H9 (cell line): ENCODE data around the gene UBE2J1. TPM values are rescaled to one million over a fixed set of nuclear protein-coding genes. Genes with fewer than 3 reads are reported as not detected.

Experiments
- DNase-seq: peaks from one replicate; pipeline ENCODE4 v3.0.0-alpha.2; 2017
- H2AFZ ChIP-seq: one replicate; pipeline ENCODE4 v1.6.1; 2013; ENCODE audit warnings: mild to moderate bottlenecking, low read length, control low read depth, moderate library complexity
- H2AK5ac ChIP-seq: 2 replicates; pipeline ENCODE4 v1.6.1; 2013; ENCODE audit warnings: low read length, control low read depth, mixed read lengths; ENCODE audit not compliant: insufficient read length
- H2BK120ac ChIP-seq: one replicate; pipeline ENCODE4 v1.6.1; 2013; ENCODE audit warnings: low read depth, mild to moderate bottlenecking, low read length, control low read depth, inconsistent platforms; ENCODE audit not compliant: poor library complexity, severe bottlenecking
- H2BK12ac ChIP-seq: 2 replicates; pipeline ENCODE4 v1.6.1; 2013; ENCODE audit warnings: low read length, control low read depth, mixed read lengths, low read depth; ENCODE audit not compliant: insufficient read length
- H2BK15ac ChIP-seq: 2 replicates; pipeline ENCODE4 v1.6.1; 2013; ENCODE audit warnings: low read depth, low read length, control low read depth
- H2BK20ac ChIP-seq: one replicate; pipeline ENCODE4 v1.6.1; 2013; ENCODE audit warnings: low read depth, mild to moderate bottlenecking, low read length, control low read depth, inconsistent platforms; ENCODE audit not compliant: poor library complexity, severe bottlenecking
- H2BK5ac ChIP-seq: 2 replicates; pipeline ENCODE4 v1.6.1; 2013; ENCODE audit warnings: low read length, control low read depth, mixed read lengths; ENCODE audit not compliant: insufficient read length
- H3K14ac ChIP-seq: 2 replicates; pipeline ENCODE4 v1.6.1; 2013; ENCODE audit warnings: low read length, control low read depth; ENCODE audit not compliant: insufficient read depth
- H3K18ac ChIP-seq: 2 replicates; pipeline ENCODE4 v1.6.1; 2013; ENCODE audit warnings: low read depth, mild to moderate bottlenecking, mixed read lengths, low read length, control low read depth; ENCODE audit not compliant: insufficient read length
- H3K23ac ChIP-seq: 2 replicates; pipeline ENCODE4 v1.6.1; 2013; ENCODE audit warnings: low read length, control low read depth, mixed read lengths, low read depth; ENCODE audit not compliant: insufficient read length
- H3K23me2 ChIP-seq: 2 replicates; pipeline ENCODE4 v1.6.1; 2013; ENCODE audit warnings: low read depth, mild to moderate bottlenecking, mixed read lengths, low read length, control low read depth; ENCODE audit not compliant: insufficient read length, poor library complexity, severe bottlenecking
- H3K27ac ChIP-seq: 2 replicates; pipeline ENCODE4 v1.5.1; 2013; ENCODE audit warnings: low read length, control low read depth, mixed read lengths, low read depth; ENCODE audit not compliant: insufficient read length
- H3K27me3 ChIP-seq: 2 replicates; pipeline ENCODE4 v1.6.1; 2013; ENCODE audit warnings: low read length, control low read depth, inconsistent platforms; ENCODE audit not compliant: insufficient read depth
- H3K4ac ChIP-seq: 2 replicates; pipeline ENCODE4 v1.6.1; 2013; ENCODE audit warnings: low read depth, mild to moderate bottlenecking, control low read depth, inconsistent platforms, low read length, moderate library complexity
- H3K4me1 ChIP-seq: 2 replicates; pipeline ENCODE4 v1.6.1; 2013; ENCODE audit warnings: low read length, control low read depth, inconsistent platforms; ENCODE audit not compliant: insufficient read depth
- H3K4me2 ChIP-seq: 2 replicates; pipeline ENCODE4 v1.6.1; 2013; ENCODE audit warnings: low read length, control low read depth, mixed read lengths; ENCODE audit not compliant: insufficient read length, insufficient read depth
- H3K56ac ChIP-seq: 2 replicates; pipeline ENCODE4 v1.6.1; 2013; ENCODE audit warnings: low read depth, mild to moderate bottlenecking, mixed read lengths, low read length, control low read depth; ENCODE audit not compliant: insufficient read length
- H3K79me1 ChIP-seq: 2 replicates; pipeline ENCODE4 v1.6.1; 2013; ENCODE audit warnings: low read depth, mild to moderate bottlenecking, moderate library complexity, low read length, control low read depth, inconsistent platforms; ENCODE audit not compliant: insufficient read depth, poor library complexity, severe bottlenecking
- H3K79me2 ChIP-seq: 2 replicates; pipeline ENCODE4 v1.6.1; 2013; ENCODE audit warnings: low read length, control low read depth, inconsistent platforms; ENCODE audit not compliant: insufficient read depth
- H3K9ac ChIP-seq: 2 replicates; pipeline ENCODE4 v1.6.1; 2013; ENCODE audit warnings: low read length, control low read depth, mixed read lengths; ENCODE audit not compliant: insufficient read length; ENCODE audit errors: extremely low read depth
- H3K9me3 ChIP-seq: one replicate; pipeline ENCODE4 v1.6.1; 2013; ENCODE audit warnings: low read depth, low read length, inconsistent platforms; ENCODE audit not compliant: control insufficient read depth
- H3T11ph ChIP-seq: one replicate; pipeline ENCODE4 v1.6.1; 2013; ENCODE audit warnings: mild to moderate bottlenecking, low read length, control low read depth, inconsistent platforms
- H4K20me1 ChIP-seq: one replicate; pipeline ENCODE4 v1.6.1; 2013; ENCODE audit not compliant: control insufficient read depth, insufficient read length, insufficient read depth
- H4K5ac ChIP-seq: 2 replicates; pipeline ENCODE4 v1.6.1; 2013; ENCODE audit warnings: low read depth, mild to moderate bottlenecking, mixed read lengths, low read length, control low read depth; ENCODE audit not compliant: insufficient read length
- H4K8ac ChIP-seq: replicated peaks from 2 replicates; pipeline ENCODE4 v1.6.1; 2013; ENCODE audit warnings: low read length, control low read depth, mixed read lengths, low read depth; ENCODE audit not compliant: insufficient read length
- H4K91ac ChIP-seq: 2 replicates; pipeline ENCODE4 v1.6.1; 2013; ENCODE audit warnings: low read depth, mild to moderate bottlenecking, moderate library complexity, mixed read lengths, low read length, control low read depth; ENCODE audit not compliant: insufficient read length
- H3K27ac Mint-ChIP-seq, 3 experiments: 2 replicates in 2 of 3; 3 replicates in 1 of 3; pipeline ENCODE4 v1.8.0; 2020 to 2021; ENCODE audit warnings: mixed read lengths in 3 of 3, mild to moderate bottlenecking in 1 of 3, moderate library complexity in 1 of 3
- H3K27me3 Mint-ChIP-seq: 2 replicates; pipeline ENCODE4 v1.8.0; 2021; ENCODE audit warnings: low read depth, mild to moderate bottlenecking, moderate library complexity, mixed read lengths
- H3K36me3 Mint-ChIP-seq, 3 experiments: 2 replicates in 2 of 3; 3 replicates in 1 of 3; pipeline ENCODE4 v1.8.0; 2020 to 2021; ENCODE audit warnings: low read depth in 3 of 3, mixed read lengths in 3 of 3; ENCODE audit not compliant: insufficient read depth in 1 of 3
- H3K4me1 Mint-ChIP-seq, 2 experiments: 2 replicates each; pipeline ENCODE4 v1.8.0; 2020; ENCODE audit warnings: mixed read lengths in 2 of 2
- H3K4me3 Mint-ChIP-seq, 2 experiments: 2 replicates in 1 of 2; 3 replicates in 1 of 2; pipeline ENCODE4 v1.8.0; 2020 to 2021; ENCODE audit warnings: mild to moderate bottlenecking in 2 of 2, mixed read lengths in 2 of 2, moderate library complexity in 1 of 2
- H3K9me3 Mint-ChIP-seq, 2 experiments: 2 replicates in 1 of 2; 3 replicates in 1 of 2; pipeline ENCODE4 v1.8.0; 2020; ENCODE audit warnings: mild to moderate bottlenecking in 2 of 2, mixed read lengths in 2 of 2, moderate library complexity in 1 of 2
- WGBS: extraction: QIAGEN DNeasy Blood & Tissue Kit; methylation state at CpG from one replicate; pipeline ENCODE4 v1.1.7; 2013; ENCODE audit warnings: missing lambda C conversion rate, low lambda C conversion rate, mixed read lengths; ENCODE audit not compliant: insufficient read length; ENCODE audit errors: extremely low coverage; 5-methylcytosine and 5-hydroxymethylcytosine counted together
- total RNA-seq: library from RNA; stranded (reverse); gene quantifications from 2 replicates; pipeline ENCODE4 v1.2.1, GENCODE V29; 2021
- TF ChIP-seq, protein P1 (sequence below): fragments of 200-600 bp; sonication (generic); conservative IDR thresholded peaks from 3 replicates; pipeline ENCODE4 v1.8.0; 2021; ENCODE audit warnings: antibody characterized with exemption, mild to moderate bottlenecking

Gene UBE2J1
- total RNA-seq, 1 experiment from 2014 or later = 13.1 TPM

DNA sequence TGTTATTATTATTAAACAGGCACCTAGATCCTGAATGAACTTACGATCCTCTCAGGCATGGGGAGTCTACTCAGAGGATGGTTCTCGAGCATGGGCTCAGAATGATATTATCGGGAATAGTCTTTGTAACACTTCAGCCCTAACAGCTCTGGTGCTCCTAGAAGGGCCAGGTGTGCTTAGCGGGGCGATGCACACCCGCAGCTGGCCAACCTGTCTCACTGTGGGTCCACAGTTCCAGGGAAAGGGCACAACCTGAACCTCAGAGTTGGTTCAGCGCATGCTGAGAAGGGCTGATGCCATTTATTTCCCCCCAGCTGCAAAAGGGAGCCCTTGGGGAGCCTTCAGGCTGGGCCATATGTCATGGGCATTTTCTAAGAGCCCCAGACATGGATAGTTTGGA lies 33.3 kb upstream of the UBE2J1 start:
- Mint-ChIP-seq H3K4me1 (peaks cover 6 to 7% of the 10 kb centered on the region in 2 experiments; a peak in 3 of 4 replicates), H3K36me3 (peaks cover 0 to 4% (median 2%) of the 10 kb centered on the region in 3 experiments; a peak in 5 of 7 replicates), H3K4me3 (no peak overlapping the region), H3K27me3 (no peaks in the 10 kb centered on the region), H3K9me3 (no peaks in the 10 kb centered on the region), H3K27ac (no peak overlapping the region)
- Histone ChIP-seq H3K56ac (no peak overlapping the region), H2BK12ac (no peak overlapping the region), H3K14ac (no peak overlapping the region; the same call in 1 of the 2 replicates), H3K27me3 (no peaks in the 10 kb centered on the region), H3K18ac (no peak overlapping the region), H3K23me2 (no peaks in the 10 kb centered on the region), H3K4me2 (no peak overlapping the region), H4K5ac (no peak overlapping the region), H3K9me3 (no peaks in the 10 kb centered on the region), H4K91ac (no peak overlapping the region), H2BK20ac (no peak overlapping the region), H3K4me1 (no peaks in the 10 kb centered on the region), H3K79me2 (no peaks in the 10 kb centered on the region), H2BK15ac (no peak overlapping the region), H2AFZ (no peak overlapping the region), H3K27ac (no peak overlapping the region), H3K23ac (no peak overlapping the region), H4K8ac (no peak overlapping the region), H4K20me1 (no peaks in the 10 kb centered on the region), H2BK5ac (no peak overlapping the region), H3K4ac (no peak overlapping the region), H3T11ph (no peak overlapping the region), H2AK5ac (no peak overlapping the region), H3K79me1 (no peaks in the 10 kb centered on the region), H2BK120ac (no peak overlapping the region), H3K9ac (no peak overlapping the region)
- TF ChIP-seq, protein P1, sequence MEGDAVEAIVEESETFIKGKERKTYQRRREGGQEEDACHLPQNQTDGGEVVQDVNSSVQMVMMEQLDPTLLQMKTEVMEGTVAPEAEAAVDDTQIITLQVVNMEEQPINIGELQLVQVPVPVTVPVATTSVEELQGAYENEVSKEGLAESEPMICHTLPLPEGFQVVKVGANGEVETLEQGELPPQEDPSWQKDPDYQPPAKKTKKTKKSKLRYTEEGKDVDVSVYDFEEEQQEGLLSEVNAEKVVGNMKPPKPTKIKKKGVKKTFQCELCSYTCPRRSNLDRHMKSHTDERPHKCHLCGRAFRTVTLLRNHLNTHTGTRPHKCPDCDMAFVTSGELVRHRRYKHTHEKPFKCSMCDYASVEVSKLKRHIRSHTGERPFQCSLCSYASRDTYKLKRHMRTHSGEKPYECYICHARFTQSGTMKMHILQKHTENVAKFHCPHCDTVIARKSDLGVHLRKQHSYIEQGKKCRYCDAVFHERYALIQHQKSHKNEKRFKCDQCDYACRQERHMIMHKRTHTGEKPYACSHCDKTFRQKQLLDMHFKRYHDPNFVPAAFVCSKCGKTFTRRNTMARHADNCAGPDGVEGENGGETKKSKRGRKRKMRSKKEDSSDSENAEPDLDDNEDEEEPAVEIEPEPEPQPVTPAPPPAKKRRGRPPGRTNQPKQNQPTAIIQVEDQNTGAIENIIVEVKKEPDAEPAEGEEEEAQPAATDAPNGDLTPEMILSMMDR = no peak
- no CpG with 5 or more reads among the region's 7 CpGs for WGBS
- no peak for DNase-seq
